HUDEP-2 (cell line): Measurements from ENCODE around the gene SPATS2.

Experiments
- DNase-seq, 76 experiments: peaks; one replicate each; lab custom pipeline; 2025; ENCODE audit not compliant: unreplicated experiment in 76 of 76; lab: John Stamatoyannopoulos, UW

The SPATS2 gene

DNA sequence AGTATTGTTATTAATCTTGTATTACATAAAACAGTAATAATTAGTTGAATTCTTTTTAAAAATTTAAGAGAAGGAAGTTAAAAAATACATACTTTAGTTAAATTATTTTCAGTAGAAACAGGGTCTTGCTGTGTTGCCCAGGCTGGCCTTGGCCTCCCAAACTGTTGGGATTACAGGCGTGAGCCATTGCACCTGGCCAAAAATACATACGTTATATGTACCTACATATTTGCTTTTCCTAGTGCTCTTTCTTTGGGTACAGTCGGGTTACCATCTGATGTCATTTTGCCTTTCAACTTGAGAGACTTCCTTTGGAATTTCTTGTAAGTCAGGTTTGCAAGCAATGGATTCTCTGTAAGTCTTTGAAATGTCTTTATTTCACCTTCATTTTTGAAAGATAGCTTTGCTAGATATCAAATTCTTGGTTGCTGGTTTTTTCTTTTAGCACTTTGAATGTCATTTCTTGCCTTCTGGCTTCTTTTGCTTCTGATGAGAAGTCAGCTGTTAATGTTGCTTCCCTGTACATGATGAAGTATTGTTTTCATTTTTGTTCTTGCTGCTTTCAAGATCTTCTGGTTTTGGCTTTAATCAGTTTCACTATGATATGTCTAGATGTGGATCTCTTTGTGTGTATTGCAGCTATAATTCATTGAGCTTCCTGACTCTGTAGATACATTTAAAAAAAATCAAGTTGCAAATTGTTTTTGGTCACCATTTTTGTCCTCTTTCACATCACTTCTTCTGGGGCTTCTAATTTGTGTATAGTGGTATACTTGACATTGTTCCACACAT is 84.4 kb downstream of the SPATS2 start:
- DNase-seq: no peak

DNA sequence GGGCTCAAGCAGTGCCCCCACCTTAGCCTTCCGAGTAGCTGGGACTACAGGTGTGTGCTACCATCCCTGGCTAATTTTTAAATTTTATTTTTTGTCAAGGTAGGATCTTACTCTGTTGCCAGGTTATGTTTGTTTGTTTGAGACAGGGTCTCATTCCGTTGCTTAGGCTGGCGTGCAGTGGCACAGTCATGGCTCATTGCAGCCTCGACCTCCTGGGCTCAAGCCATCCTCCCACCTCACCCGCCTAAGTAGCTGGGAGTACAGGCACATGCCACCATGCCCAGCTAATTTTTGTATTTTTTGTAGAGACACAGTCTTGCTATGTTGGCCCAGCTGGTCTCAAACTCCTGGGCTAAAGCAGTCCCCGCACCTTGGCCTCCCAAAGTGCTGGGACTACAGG is 88.2 kb downstream of the SPATS2 start:
- DNase-seq: no peak

DNA sequence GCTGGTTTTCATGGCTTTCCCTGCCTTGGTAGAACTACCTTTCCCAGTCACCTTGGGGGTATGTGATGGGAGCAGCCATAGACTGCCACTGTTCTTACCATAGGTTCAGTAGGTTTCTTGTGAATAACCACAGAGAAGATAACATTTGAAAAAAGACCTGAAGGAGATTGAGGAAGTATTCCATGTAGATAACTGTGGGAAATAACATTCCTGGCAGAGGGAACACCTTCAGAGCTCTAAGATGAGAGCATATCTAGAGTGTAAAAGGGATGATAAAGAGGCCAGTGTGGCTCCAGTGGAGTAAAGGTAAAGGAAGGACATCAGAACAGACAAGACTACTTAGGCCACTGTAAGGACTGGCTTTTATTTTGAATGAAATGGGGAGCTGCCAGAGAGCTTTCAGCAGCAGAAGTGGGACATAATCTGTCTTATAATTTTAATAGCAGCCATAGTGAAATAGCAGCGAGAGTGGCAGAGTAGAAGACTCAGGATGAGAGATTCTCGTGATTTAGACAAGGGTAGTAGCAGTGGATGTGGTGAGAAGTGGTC is 88.9 kb downstream of the SPATS2 start:
- no peak for DNase-seq

DNA sequence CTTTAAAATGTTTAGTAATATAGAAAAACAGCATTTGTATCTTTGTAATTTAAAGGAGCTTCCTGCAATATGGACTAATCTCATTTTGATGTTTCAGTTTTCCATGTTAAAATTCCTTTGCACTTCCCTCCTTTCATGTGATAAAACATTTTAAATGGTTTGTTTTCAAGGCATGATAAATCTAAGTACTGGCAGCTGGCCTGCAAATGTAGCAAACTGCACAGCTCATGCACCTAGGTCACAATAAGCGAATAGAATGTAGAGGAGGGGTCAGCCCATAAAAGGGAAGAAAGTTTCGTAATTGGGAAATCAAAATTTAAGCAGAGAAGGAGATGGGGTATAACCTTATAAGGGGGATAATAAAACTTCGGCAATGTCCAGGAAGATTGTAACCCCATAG is 91.6 kb downstream of the SPATS2 start:
- no peak for DNase-seq

DNA sequence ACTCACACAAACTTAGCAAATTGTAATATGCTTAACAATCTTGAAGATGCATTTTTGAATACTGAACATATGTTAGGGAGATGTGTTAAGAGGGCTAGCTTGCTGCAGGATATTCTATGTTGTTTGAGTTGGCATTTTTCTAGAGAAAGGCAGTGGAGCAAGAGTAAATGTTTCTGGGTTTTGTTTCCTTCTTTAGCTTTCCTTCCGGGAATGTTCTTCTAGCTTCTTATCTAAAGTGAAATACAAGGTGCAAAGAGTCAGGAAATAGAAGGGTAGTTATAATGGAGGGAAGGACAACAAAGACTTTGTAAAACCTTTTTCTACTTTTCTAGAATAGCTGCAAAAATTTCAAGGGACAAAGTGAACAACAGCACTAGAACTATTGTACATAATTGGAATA is 94.0 kb downstream of the SPATS2 start:
- DNase-seq: no peak

DNA sequence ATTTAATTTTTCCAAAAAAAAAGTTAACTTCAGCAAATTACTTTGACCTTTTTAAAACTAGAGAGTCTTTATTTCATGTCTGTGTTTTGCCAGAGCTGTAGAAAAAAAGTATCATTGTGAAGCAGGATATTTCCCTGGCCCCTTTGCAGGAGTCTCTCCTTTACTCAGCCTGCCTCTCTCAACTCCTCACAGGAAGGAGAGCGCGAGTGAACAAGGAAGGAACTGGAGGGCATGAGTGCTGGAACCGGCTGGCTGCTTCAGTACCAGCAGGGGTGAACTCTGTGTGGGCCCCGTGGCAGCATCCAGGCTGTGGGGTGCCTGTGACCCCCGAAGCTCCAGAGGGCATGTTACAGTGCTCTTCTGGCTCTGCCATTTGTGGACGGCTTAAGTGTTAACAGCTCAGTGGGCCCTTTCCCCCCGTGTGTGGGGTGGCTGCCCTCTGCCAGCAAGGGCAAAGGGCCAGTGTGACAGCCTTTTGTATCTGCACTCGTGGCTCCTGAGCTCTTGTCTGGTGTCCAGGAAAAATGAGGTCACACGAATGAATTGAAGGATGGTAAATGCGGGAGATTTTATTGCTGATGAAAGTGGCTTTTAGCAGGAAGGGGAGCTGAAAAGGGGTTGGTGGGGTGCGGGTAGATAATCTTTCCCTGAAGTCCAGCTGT is 95.0 kb downstream of the SPATS2 start:
- DNase-seq: no peak

DNA sequence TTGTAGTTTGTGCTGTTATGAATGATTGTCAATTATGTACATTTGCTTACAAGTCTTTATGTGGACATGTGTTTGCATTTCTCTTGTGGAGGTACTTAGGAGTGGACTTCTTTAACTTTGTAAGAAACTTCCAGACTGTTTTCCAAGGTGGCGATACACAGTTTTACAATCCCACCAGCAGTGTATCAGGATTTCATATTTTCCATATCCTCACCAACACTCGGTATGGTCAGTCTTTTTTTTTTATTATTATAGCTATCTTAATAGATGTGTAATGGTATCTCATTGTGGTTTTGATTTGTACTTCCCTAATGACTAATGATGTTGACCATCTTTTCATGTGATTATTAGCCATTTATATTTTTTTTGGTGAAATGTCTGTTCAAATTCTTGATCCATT is 97.9 kb downstream of the SPATS2 start:
- DNase-seq: no peak

DNA sequence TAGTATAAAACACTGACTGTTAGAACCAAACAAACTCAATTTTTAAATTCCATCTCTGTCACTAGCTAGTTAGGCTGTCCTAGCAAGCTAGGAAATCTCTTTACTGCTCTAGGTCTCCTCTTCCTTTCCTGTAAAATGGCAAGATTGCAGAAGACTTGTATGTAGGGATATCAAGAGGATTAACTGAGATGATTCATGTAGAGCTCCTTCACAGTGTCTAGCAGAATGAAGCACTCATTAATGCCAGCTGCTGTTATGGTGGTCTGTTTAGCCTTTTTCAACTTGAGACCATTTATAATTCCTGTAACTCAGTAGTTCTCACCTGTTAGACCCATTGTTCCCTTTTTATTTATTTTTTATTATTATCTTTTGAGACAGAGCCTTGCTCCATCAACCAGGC is 103.7 kb downstream of the SPATS2 start:
- DNase-seq: no peak

DNA sequence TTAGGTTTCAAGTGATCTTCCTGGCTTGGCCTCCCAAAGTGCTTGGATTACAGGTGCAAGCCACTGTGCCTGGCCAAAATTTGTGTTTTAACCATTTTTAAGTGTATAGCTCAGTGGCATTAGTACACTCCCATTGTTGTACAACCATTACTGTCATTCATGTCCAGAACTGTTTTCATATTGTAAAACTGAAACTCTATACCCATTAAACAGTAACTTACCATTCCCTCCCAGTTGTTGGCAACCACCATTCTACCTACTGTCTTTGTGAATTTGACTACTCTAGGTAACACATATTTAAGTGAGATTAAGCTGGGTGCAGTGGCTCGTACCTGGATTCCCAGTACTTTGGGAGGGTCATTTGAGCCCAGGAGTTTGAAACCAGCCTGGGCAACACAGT is 104.3 kb downstream of the SPATS2 start:
- DNase-seq: no peak

DNA sequence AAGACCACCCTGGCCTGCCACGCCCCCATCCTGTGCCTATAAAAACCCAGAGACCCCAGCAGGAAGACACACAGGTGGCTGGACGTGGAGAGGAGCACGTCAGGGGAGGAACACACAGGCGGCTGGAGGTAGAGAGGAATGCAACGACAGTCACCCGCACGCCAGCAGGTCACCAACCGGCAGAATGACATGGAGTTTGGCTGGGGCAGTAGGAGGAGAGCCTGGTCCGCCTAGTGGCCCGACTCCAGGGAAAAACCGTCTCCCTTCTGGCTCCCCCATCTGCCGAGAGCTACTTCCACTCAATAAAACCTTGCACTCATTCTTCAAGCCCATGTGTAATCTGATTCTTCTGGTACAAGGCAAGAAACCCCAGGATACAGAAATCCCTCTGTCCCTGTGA is 108.8 kb downstream of the SPATS2 start:
- no peak for DNase-seq

DNA sequence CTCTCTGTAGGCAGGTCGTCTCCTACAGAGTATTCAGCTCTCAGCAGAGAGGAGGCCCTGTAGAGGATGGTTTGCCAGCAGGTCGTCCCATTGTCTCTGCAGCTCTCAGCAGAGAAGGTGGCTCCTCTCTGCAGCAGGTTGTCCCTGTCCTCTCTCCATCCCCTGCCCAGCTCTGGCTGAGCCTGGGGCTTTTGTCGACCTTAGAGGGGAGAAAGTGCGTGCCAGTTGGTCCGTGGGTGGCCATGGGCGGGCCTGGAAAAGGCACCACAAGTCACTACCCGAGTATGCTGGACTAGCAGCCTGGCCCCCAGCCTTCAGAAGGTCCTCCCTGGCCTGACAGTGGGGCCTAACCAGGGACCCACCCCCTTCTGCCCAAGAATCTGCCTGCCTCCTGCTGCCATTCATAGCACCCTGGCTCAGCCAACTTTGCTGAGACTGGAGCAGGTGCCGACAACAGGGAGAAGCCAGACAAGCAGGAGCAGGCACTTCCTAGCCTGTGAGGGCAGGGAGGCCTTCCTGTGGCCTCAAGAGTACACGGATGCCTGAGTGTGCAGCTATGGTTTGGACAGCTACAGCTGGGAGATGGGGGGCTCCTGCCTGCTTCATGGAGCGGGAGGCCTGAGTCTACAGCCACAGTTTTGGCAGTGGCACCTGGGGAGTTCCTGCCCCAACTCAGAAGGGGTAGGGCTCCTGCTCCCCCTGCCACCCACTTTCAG is 111.8 kb downstream of the SPATS2 start:
- no peak for DNase-seq

DNA sequence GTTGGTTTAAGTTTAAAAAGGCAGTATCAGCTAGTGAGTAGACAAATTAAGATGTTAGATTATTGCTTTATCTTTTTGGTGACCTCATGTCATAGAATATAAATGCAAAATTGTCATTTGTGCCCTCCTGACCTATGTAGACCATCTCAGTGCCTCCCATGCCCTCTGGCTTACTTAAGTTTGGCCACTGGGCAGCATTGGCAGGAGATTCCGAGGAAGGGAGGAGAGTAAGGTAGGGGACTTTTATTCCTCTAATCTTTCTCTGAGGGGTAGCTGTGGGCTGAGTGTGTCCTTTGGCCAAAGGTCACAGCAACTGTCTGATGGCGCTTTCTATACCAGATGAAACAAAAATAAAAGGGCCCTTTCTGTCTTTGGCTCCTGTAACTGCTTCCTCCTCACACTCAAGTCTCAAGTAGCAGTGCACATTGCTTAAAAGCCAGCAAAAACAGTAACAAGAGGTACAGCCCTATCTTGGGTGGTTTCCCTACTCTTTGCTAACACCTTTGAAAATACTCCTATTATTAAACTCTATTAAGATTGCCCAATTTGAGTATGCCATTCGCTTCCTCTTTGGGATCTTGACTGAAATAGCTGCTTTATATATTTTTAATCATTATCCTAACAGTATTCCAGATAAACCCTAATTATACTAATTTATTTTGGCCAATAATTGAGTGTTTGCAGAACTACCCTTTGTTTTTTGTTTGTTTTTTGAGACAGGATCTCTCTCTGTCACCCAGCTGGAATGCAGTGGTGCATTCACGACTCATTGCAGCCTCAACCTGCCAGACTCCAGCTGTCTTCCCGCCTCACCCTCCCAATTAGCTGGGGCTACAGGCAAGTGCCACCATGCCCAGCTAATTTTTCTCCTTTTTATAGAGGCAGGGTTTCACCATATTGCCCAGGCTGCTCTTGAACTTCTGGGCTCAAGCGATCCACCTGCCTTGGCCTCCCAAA is 115.1 kb downstream of the SPATS2 start:
- DNase-seq: no peak

DNA sequence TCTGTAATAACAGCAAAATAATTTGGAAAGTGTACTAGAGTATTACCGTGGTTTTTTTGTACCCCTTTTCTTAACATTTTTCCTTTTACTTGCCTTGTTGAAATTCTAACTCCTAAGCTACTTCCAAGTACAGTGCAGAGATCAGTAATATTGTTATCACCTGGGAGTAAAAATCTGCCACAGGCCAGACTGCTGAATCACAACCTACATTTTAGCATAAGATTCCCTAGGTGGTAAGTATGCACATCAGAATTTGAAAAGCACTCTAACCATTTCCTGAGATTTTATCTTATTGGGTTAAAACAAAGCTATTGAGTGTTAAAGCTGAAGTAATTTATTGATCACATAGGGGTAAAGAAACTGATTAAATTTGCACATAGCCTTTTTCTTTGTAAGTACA is 116.4 kb downstream of the SPATS2 start:
- no peak for DNase-seq

DNA sequence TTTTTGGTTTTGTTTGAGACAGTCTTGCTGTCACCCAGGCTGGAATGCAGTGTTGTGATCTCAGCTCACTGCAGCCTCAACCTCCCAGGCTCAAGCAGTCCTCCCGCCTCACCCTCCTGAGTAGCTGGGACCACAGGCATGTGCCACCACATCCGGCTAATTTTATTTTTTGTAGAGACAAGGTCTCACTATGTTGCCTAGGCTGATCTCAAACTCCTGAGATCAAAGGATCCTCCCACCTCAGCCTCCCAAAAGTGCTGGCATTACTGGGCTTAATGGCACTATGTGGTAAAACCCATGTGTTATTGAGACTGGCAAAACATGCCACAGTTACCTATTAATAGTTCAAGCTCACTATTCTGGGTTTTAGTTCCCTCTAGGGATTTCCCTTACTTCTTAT is 120.3 kb downstream of the SPATS2 start:
- DNase-seq: no peak

DNA sequence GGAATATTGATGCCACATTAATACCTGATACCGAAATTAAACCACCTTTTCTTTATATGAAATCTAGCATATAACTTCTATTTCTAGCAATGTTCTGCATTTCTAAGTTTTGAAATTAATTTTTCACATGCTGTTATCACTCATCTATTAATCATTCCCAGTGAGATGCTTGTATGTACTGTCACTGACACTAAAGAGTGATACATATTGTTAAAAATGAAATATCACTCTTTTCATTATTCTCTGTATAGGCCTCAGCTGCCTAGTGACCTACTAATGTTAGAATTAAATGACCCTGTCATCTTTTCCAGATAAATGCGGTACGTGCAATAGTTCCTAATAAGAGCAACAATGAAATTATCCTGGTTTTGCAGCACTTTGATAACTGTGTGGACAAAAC is 121.9 kb downstream of the SPATS2 start:
- no peak for DNase-seq

DNA sequence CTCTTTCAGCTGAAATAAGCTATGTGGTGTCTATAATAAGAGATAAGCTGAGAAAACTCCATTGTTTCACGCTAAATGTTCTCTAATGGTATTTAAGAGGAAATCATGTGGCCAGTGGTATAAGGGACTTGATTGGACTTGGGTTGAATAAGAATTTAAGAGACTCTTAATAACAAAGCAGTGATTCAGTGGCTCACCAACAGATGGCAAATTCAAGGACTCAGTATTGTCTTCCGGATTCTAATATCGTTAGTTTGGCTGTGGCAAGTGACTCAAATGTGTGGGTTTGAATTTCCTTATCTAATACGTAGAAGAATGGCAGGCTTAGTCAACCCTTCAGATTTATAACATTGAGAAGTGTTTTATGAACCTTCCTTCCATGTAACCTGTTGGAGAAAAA is 122.5 kb downstream of the SPATS2 start:
- no peak for DNase-seq

DNA sequence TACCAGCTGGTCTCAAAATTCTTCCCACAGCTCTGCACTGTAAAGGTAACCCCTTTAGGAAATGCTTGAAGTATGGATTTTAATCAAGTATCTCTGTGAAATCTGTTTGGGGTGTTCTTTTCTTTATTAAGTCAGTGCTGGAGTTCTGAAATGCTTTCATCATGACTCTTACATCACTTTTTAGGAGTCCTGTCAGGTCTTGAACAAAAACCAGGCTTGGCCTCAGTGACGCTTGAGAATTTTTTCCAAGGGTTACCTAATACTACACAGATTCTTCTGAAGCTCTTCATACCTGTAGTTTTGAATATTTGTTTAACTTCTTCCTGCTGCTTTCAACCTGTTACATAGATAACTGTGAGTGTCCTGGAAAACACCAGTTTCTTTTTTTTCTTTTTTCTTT is 124.6 kb downstream of the SPATS2 start:
- DNase-seq: no peak

DNA sequence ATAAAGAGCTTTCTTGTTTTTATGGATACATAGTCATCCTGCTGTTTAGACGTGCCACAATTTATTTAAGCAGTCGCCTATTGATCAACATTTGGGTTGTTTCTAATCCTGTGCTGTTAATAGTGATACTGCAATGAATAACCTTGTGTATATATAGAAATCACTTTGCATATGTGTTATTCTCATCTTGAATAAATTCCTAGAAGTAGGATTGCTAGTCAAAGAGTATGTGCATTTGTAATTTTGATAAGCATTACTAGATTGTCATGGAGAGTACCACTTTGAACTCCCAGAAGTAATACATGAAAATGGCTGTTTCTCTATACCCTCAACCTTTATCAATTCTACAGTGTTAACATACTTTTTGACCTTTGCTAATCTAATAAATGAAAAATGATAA is 126.6 kb downstream of the SPATS2 start:
- no peak for DNase-seq

DNA sequence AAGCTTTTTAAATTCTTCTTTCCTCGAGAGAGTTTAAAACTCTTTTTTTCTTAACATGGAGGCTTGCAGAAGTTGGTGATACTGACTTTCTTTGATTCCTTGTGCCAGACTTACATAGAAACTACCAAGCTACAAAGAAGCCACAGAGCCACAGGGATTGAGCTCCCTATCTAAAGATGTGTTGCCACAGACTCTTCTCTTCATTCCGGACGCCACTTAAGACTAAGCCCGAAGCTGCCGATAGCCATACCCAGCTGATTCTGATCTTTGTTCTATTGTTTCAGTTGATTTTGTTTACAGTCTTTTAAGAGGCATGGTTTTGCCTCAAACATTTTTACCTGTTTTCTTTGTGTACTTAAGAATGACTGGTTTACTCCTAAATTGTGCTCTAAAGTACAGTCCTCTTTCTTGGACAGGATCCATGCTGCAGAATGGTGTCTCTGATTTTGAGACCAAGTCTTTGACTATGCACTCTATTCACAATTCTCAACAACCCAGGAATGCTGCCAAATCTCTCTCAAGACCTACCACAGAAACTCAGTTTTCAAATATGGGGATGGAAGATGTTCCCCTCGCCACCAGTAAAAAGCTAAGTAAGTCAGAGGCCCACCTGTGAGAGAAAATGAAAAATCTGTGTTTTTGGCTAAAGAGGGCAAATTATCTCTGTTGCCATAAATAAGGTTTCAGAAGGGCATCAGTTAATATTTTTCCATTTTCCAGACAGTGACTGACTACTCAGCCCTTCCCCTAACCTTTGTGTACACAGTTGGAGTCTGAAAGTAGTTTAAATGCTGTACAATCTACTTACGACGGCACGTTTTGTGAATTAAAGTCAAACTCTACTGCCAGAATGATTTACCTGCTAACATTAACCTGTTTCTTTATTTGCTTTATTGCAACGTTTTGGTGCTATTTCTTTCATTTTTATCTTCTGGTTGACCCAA is 129.4 kb downstream of the SPATS2 start:
- DNase-seq: no peak
